ENCODE data around the gene ATAD5.

Gene ATAD5

DNA sequence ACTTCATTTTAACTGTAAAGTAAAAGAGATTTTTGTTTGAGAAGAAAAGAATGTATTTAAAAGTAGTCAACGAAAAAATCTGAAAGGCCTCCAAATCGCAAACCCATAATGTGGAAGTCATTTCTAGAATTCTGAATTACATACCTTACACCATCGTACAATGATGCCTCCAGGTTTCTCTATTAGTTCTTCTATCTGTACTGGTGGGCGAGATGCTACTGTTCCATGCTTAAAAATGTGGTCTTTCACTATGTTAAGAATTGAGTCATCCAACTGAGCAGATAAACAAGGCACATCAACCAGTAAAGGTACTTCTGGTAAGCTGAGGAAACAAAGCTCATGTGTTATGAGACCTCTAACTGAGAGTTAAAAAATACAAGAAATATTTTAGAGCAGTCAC, 35.8 kb upstream of the ATAD5 start:
- no peak for DNase-seq (ENCODE audit: low read depth)
- H3K4me3 ChIP-seq (ENCODE audit: low read length) = no peak overlapping the region
- TF ChIP-seq, protein P1, sequence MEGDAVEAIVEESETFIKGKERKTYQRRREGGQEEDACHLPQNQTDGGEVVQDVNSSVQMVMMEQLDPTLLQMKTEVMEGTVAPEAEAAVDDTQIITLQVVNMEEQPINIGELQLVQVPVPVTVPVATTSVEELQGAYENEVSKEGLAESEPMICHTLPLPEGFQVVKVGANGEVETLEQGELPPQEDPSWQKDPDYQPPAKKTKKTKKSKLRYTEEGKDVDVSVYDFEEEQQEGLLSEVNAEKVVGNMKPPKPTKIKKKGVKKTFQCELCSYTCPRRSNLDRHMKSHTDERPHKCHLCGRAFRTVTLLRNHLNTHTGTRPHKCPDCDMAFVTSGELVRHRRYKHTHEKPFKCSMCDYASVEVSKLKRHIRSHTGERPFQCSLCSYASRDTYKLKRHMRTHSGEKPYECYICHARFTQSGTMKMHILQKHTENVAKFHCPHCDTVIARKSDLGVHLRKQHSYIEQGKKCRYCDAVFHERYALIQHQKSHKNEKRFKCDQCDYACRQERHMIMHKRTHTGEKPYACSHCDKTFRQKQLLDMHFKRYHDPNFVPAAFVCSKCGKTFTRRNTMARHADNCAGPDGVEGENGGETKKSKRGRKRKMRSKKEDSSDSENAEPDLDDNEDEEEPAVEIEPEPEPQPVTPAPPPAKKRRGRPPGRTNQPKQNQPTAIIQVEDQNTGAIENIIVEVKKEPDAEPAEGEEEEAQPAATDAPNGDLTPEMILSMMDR (conservative IDR thresholded peaks at IDR 0.05; ENCODE audit: low read depth, low read length) = no peak

DNA sequence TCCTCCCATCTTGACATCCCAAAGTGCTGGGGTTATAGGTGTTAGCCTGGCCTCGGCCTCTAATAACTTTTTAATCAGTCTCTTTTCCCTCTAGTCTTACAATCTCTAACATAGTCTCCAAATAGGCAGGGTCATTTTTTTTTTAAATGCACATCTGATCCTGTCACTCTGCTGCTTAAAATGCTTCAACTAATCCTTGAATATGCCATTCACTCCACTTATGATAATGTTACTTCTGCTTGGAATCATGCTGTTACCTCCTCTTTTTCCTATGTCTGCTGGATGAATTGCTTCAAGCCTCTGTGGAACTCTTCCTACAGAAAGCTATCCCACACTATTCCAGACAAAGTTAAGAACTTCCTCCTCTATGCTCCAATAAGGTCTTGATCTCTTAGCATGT, 30.1 kb upstream of the ATAD5 start:
- no peak for DNase-seq (ENCODE audit: low read depth)
- H3K4me3 ChIP-seq (ENCODE audit: low read length) = no peak overlapping the region
- TF ChIP-seq, protein P1 (conservative IDR thresholded peaks at IDR 0.05; ENCODE audit: low read depth, low read length) = no peak

DNA sequence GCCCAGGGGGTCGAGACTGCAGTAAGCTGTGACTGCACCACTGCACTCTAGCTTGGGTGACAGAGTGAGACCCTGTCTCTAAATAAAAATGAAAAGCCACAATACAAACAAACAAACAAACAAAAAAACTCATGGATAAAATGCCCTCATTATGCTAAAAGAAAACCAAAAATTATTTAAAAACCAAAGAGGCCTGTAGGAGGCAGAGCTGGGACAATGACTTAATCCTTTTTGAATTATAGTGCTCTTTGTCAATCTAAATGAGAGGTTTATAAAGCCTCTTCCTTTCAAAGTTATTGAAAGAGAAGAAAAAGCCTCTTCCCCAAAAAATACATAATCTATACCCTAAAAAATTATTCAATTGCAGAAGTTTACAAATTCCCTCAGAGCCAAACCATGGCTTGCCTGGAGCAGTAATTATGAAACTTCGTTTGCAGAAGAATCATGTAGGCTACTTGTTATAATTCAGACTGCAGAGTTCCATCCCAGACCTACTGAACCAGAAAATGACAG, 25.8 kb upstream of the ATAD5 start:
- DNase-seq (ENCODE audit: low read depth) = no peak
- H3K4me3 ChIP-seq (ENCODE audit: low read length) = no peak overlapping the region
- TF ChIP-seq, protein P1 (conservative IDR thresholded peaks at IDR 0.05; ENCODE audit: low read depth, low read length) = peak; percentile 34

DNA sequence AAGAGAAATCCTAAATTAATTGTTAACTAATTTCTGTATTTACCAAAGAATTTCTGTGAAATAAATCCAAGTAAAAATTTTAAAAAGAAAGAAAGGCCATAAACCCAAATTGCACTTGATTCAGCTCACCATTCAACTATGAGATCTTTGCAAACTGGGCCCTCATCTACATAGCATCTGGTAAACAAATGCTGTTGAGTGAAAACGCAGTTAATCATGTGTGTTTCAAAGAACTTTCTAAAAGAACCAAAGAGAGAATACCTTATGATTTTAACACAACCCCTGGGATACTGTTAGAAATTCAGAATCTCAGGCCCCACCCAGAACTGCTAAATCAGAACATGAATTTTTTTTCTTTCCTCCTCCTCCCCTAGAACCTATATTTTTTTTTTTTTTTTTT, 23.9 kb upstream of the ATAD5 start:
- TF ChIP-seq, protein P1 (conservative IDR thresholded peaks at IDR 0.05; ENCODE audit: low read depth, low read length) = no peak
- no peak overlapping the region for H3K4me3 ChIP-seq (ENCODE audit: low read length)
- DNase-seq (ENCODE audit: low read depth) = no peak

DNA sequence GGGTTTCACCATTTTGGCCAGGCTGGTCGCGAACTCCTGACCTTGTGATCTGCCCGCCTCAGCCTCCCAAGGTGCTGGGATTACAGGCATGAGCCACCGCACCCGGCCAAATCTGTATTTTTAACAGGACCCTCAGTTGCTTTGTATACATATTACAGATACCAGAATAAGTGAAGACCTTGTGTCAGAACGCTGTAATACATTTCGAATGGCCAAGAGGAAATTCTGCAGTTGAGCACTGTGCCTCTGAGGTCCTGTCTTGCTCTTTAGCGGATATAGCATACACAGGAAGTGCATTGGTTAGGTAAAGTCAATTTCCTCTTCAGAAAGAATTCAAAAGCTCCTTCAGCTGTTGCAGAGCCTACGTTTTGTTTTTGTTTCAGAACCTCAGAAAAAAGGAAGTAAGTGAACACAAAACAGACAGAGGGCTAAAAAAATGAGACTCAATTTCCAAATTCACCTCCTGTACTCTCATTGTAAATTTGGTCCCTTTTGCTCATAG, 22.9 kb upstream of the ATAD5 start:
- H3K4me3 ChIP-seq (ENCODE audit: low read length) = no peak overlapping the region
- no peak for DNase-seq (ENCODE audit: low read depth)
- TF ChIP-seq, protein P1 (conservative IDR thresholded peaks at IDR 0.05; ENCODE audit: low read depth, low read length) = no peak

DNA sequence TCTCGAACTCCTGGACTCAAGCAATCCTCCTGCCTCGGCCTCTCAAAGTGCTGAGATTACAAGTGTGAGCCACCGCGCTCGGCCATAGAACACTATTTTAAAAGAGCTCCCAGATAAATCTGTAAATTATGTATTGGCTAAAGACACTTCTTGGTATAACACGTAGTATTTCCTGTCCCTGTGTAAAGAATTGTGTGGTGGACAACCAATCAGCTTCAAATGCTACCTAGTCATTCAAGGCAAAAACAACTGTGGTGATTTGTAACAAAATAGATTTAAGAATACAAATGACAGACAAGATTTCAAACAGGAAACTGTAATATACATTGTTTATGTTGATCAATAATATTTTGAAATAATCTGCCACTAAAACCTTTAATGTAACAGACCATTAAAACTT, 21.9 kb upstream of the ATAD5 start:
- no peak for DNase-seq (ENCODE audit: low read depth)
- TF ChIP-seq, protein P1 (conservative IDR thresholded peaks at IDR 0.05; ENCODE audit: low read depth, low read length) = no peak
- no peak overlapping the region for H3K4me3 ChIP-seq (ENCODE audit: low read length)

All from retinal pigment epithelial cell (primary cell).